Nephron (organoid): Measurements from ENCODE around the gene ZNF507.

Source experiments
- H3K27ac Mint-ChIP-seq, 3 experiments: 2 replicates each; pipeline ENCODE4 v1.8.0; 2020; ENCODE audit warnings: mixed read lengths in 3 of 3, mild to moderate bottlenecking in 2 of 3, moderate library complexity in 1 of 3
- H3K27me3 Mint-ChIP-seq: 2 replicates; pipeline ENCODE4 v1.8.0; 2021; ENCODE audit warnings: low read depth, mild to moderate bottlenecking, moderate library complexity, mixed read lengths
- H3K36me3 Mint-ChIP-seq: 2 replicates; pipeline ENCODE4 v1.8.0; 2020; ENCODE audit warnings: low read depth, mixed read lengths
- H3K4me1 Mint-ChIP-seq: 2 replicates; pipeline ENCODE4 v1.8.0; 2020; ENCODE audit warnings: mixed read lengths
- H3K4me3 Mint-ChIP-seq, 3 experiments: 2 replicates each; pipeline ENCODE4 v1.8.0; 2020; ENCODE audit warnings: mild to moderate bottlenecking in 3 of 3, mixed read lengths in 3 of 3, moderate library complexity in 2 of 3
- H3K9me3 Mint-ChIP-seq: 2 replicates; pipeline ENCODE4 v1.8.0; 2020; ENCODE audit warnings: mixed read lengths
- CTCF ChIP-seq, 3 experiments: fragments of 200-600 bp; sonication (generic); IDR thresholded peaks; one replicate each; pipeline ENCODE4 v1.5.0; 2021; ENCODE audit warnings: antibody characterized with exemption in 3 of 3; ENCODE audit not compliant: unreplicated experiment in 3 of 3

Gene ZNF507

GRCh38 chr19:32345261-32346207 lies at the start of gene ZNF507:
Gene ZNF507, plus strand, starts transcription at chr19:32345610. Its CDS starts 7,221 bp downstream, at chr19:32352831.
- peaks cover 21% of the 10 kb centered on the region for H3K36me3 Mint-ChIP-seq
- H3K9me3 Mint-ChIP-seq = no peaks in the 10 kb centered on the region
- H3K27ac Mint-ChIP-seq = peak within 1 kb of the TSS; percentile 73 to 93 (median 90)
- H3K4me3 Mint-ChIP-seq = peak within 1 kb of the TSS; percentile 89 to 96 (median 95)
- H3K4me1 Mint-ChIP-seq = peaks cover 26% of the 10 kb centered on the region
- TF ChIP-seq CTCF (IDR thresholded peaks at IDR 0.05; ENCODE audit: unreplicated experiment in 3 of 3) = no peak
- no peaks in the 10 kb centered on the region for H3K27me3 Mint-ChIP-seq

DNA sequence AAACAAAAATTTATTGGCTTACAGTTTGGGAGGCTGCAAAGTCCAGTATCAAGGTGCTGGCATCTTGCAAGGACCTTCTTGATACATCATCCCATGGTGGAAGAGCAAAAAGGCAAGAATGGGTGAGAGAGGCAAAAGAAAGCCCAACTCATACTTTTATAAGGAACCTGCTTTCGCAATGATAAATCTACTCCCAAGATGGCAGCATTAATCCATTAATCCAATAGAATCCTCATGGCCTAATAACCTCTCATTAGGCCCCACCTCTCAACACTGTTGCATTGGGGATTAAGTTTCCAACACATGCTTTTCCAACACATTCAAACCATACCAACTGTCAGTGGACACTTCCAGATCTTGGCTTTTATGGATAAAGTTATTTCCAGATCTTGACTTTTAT lies 48.7 kb upstream of the ZNF507 start:
- Mint-ChIP-seq H3K4me1 (no peaks in the 10 kb centered on the region), H3K27me3 (peaks cover 4% of the 10 kb centered on the region), H3K27ac (no peak overlapping the region), H3K4me3 (no peak overlapping the region), H3K9me3 (peaks cover 22% of the 10 kb centered on the region), H3K36me3 (no peaks in the 10 kb centered on the region)
- no peak for TF ChIP-seq CTCF (IDR thresholded peaks at IDR 0.05; ENCODE audit: unreplicated experiment in 3 of 3)

DNA sequence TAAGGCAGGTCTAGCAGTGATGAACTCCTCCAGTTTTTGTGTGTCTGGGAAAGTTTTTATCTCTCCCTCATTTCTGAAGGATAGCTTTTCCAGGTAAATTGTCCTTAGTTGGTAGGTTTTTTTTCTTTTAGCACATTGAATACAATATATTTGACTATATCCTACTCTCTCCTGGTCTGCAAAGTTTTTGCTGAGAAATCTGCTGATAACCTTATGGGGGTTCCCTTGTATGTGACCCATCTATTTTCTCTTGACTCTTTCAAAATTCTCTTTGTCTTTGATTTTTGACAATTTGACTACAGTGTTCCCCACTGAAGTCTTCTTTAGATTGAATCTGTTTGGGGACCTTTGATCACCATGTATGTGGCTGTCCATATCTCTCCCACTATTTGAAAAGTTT lies 42.6 kb upstream of the ZNF507 start:
- Mint-ChIP-seq H3K27ac (no peak overlapping the region), H3K4me3 (no peak overlapping the region), H3K9me3 (peaks cover 35% of the 10 kb centered on the region), H3K27me3 (no peaks in the 10 kb centered on the region), H3K36me3 (no peaks in the 10 kb centered on the region), H3K4me1 (no peaks in the 10 kb centered on the region)
- no peak for TF ChIP-seq CTCF (IDR thresholded peaks at IDR 0.05; ENCODE audit: unreplicated experiment in 3 of 3)

DNA sequence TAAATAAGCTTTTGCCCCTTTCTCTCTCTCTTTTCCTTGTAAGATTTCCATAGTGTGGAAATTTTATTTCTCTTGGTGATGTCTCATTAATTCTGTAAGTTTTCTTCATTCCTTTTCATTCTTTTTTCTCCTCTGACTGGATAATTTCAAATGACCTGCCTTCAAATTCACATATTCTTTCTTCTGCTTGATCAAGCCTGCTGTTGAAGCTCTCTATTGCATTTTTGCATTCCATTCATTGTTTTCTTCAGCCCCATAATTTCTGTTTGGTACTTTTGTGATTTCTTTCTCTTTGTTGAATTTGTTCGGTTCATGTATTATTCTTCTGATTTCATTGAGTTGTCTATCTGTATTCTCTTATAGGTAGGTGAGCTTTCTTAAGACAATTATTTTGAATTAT lies 42.2 kb upstream of the ZNF507 start:
- H3K27ac Mint-ChIP-seq = no peak overlapping the region
- H3K4me3 Mint-ChIP-seq = no peak overlapping the region
- H3K4me1 Mint-ChIP-seq = no peaks in the 10 kb centered on the region
- H3K9me3 Mint-ChIP-seq = peaks cover 35% of the 10 kb centered on the region
- H3K36me3 Mint-ChIP-seq = no peaks in the 10 kb centered on the region
- TF ChIP-seq CTCF (IDR thresholded peaks at IDR 0.05; ENCODE audit: unreplicated experiment in 3 of 3) = no peak
- H3K27me3 Mint-ChIP-seq = no peaks in the 10 kb centered on the region

GRCh38 chr19:32307591-32307990 lies 37.8 kb upstream of the ZNF507 start:
- H3K4me3 Mint-ChIP-seq = no peak overlapping the region
- H3K27ac Mint-ChIP-seq = no peak overlapping the region
- no peaks in the 10 kb centered on the region for H3K4me1 Mint-ChIP-seq
- peaks cover 12% of the 10 kb centered on the region for H3K9me3 Mint-ChIP-seq
- peaks cover 4% of the 10 kb centered on the region for H3K27me3 Mint-ChIP-seq
- no peak for TF ChIP-seq CTCF (IDR thresholded peaks at IDR 0.05; ENCODE audit: unreplicated experiment in 3 of 3)
- H3K36me3 Mint-ChIP-seq = no peaks in the 10 kb centered on the region
